Stimulated activated naive CD8-positive, alpha-beta T cell treated with anti-CD3 and anti-CD28 coated beads, Interleukin-15, Interleukin-2, amounts not matched to agents 100 U/mL and 50 U/mL, for 24 hours (primary cell): ENCODE data around the gene ARHGEF7.

Experiments used
- ATAC-seq: fragments of 150-1000 bp; cut with Tn5 transposase; one replicate; pipeline ENCODE4 v1.10.0; 2021
- DNase-seq: peaks from one replicate; pipeline ENCODE4 v3.0.0; 2021

Gene ARHGEF7

DNA sequence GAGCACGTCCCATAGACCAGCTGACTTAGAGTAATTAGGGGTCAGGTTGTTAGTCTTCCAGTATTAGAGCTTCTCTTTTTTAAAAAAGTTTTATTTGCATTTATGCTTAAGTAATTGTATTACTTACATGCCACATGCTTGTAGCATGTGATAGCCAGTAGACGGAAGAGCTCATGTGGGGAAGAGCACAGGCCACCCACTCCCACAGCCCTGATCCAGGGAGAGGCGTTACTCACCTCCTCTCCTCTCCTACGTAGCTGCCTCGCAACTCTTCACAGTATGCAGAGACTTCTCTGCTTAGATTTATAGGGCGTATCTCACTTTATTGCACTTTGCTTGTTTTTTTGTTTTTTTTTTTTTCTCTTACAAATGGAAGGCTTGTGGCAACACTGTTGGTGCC is 110.1 kb downstream of the ARHGEF7 start:
- no peak for ATAC-seq
- DNase-seq, result no peak

DNA sequence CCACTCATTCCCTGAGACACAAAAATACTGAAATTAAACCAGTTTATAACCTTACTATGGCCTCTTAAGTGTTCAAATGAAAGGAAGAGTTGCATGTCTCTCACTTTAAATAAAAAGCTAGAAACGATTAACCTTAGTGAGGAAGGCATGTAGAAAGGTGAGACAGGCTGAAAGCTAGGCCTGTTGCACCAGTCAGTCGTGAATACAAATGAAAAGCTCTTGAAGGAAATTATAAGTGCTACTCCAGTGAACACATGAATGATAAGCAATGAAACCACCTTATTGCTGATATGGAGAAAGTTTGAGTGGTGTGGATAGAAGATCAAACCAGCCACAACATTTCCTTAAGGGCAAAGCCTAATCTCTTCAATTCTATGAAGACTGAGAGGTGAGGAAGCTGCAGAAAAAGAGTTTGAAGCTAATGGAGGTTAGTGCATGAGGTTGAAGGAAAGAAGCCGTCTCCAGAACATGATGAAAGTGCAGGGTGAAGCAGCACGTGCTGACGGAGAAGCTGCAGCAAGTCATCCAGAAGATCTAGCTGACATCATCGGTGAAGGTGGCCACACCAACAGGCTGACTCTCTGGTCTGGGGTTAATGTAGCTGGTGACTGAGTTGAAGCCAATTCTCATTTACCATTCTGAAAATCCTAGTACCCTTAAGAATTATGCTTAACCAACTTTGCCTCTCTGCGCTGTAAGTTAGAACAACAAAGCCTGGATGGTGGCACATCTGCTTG is 110.9 kb downstream of the ARHGEF7 start:
- ATAC-seq, result no peak
- DNase-seq, result no peak

- ATAC-seq (no peak), DNase-seq (no peak)
These were observed 112.3 kb downstream of the ARHGEF7 start for GRCh38 chr13:111227405-111227804.

DNA sequence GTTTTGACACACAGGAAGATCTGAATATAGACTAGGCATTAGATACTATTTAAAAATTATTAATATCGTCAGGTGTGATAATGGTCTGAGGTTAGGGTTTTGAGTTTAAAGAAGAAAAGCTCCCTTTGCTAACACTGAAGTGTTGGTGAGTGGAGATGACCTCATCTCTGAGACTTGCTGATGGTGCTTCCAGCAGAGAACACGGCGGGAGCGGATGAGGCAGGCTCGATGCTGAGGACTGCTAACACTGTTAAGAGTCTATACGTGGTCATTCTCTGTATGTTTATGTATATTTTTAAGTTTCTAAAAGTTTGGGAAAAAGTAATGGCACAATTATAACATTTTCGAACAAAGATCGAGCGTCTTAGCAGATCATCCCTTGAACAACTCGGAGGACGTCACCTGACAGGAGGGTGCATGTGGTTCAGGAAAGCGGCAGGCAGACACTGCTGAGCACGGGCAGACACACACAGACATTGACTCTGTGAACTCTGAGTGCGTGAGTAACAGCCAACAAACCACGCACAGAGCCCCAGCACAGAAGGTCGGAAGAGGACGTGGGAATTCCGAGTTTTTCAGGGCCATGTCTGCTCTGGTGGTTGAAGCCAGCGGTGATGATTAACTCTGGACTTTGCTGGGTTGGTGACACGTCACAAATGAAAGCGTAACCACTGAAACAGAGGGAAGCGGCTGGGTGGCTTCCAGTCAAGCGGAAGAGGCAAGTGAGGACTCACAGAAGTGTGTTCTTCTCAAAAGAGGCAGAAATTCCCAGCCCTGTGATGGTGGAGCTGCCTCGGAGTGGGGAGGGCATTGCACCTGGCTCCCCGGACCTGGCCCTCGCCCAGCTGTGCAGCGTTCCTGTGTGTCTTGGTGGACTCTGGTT is 113.4 kb downstream of the ARHGEF7 start:
- DNase-seq (no peak), ATAC-seq (no peak)

DNA sequence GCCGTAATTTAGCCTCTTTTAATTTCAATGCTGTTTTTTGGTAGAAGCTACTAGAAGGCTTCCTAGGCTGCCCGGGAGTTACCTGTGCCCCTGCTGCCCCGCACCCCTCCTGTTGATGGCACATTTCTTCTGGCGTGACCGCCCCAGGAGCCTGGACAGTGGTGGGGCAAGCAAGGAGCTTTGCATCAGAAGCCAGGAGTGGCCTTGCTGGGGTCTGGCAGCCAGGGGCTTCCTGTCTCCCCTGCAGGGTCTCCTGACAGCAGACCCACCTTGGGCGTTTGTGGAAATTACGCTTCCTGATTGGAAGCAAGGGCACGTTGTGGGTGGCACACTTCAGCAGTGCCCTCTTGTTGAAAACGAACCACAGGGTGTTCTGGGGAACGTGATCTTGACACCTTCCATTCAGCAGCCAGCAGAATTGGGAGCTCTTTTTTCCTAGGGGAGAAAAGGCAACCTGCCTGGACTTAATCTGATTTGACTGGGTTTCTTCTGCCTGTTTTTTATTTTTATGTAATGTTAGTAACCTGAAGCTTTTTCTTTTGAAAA is 115.3 kb downstream of the ARHGEF7 start:
- ATAC-seq (no peak), DNase-seq (no peak)

GRCh38 chr13:111232191-111232590 is 117.1 kb downstream of the ARHGEF7 start:
- ATAC-seq, result no peak
- DNase-seq, result no peak

- ATAC-seq, result no peak
- no peak for DNase-seq
These were observed 118.0 kb downstream of the ARHGEF7 start for GRCh38 chr13:111233080-111233479.

- no peak for ATAC-seq
- DNase-seq, result no peak
These were observed 124.9 kb downstream of the ARHGEF7 start for GRCh38 chr13:111239764-111240670.

DNA sequence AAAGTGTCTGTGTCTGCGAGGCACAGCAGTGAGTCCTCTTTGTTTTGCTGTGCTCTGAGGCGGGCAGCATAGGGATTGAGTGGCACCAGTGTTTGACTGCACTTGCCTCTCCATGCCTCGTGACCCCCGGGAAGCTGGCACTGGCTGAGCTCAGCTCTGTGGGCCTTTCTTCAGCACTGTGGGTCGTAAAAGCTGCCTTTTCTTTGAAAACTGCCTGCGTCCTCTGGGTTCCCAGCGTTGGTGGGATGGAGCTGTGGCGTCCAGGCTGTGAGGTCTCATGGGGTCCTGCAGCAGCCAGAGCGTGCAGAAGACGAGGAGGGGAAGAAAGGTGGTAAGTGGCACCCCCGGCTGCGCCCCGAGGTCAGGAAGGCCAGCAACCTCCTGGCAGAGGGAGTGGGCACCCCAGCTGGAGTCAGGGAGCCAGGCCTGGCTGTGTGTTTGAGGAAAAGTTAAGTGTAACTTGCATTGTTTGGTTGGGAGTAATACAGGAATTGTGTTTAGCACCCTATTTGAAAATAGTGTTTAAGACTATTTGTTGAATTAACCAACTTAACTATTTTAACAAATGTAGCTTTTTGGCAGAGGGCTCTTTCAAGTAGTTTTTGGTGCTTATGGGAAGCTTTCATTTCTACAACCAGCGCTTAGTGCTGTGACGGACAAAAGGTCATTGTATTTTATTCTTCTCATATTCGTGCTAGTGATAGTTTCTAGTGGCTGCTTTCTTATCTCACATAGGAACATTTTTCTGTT is 126.1 kb downstream of the ARHGEF7 start:
- DNase-seq (no peak), ATAC-seq (no peak)

GRCh38 chr13:111241862-111242261 is 126.8 kb downstream of the ARHGEF7 start:
- ATAC-seq, result no peak
- DNase-seq, result no peak

DNA sequence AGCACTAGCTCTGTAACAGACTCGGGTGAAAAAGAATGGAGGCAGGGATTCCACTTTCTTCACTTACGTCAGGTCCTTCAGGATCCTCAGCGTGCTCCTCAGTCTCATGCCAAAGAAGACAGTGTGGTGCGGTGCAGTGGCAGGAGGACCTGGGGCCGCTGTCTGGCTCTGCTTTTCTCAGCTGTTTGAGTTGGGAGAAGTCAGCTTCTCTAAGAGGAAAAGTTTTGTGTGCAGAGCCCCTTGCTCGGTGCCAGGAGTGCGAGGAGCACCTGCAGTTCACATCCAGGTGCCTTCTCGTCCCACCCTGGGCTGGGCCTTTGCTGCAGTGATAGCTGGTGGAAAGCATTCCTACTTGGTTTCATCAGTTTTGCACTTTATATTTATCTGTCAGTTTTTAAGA is 127.5 kb downstream of the ARHGEF7 start:
- ATAC-seq (no peak), DNase-seq (no peak)

GRCh38 chr13:111243981-111244380 is 128.9 kb downstream of the ARHGEF7 start:
- DNase-seq (no peak), ATAC-seq (no peak)

DNA sequence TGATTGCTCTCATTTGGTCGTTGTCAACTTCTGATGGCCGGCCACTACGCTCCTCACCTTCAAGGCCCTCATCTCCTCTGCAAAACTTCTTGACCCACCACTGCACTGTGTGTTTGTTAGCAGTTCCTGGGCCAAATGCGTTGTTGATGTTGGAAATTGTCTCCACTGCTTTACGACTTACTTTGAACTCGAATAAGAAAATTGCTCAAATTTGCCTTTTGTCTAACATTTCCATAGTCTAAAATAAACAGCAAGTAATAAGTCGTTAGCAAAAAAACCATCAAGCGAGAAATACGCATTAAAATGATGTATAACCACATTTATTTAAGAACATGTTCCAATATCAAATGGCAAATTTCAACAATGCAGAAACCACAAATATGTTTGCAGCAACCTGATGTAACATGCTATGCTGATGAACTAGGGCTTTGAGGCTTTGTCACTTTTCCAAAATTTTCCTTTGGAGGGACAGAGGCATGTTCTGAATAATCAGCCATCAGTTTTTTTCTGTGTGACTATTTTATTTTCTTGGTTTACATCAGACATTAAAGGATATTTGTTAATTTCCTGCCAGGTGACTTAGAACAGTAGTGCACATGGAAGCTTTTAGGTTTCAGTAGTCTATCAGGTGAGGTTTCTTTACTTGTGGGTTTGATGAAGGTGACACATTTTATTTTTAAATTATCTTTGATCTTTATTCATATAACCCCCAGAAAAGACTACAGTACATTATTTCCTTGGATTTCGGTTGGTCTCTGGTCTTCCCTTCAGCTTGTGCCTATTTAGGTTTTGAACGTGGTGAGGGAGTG is 130.7 kb downstream of the ARHGEF7 start:
- ATAC-seq, result no peak

DNA sequence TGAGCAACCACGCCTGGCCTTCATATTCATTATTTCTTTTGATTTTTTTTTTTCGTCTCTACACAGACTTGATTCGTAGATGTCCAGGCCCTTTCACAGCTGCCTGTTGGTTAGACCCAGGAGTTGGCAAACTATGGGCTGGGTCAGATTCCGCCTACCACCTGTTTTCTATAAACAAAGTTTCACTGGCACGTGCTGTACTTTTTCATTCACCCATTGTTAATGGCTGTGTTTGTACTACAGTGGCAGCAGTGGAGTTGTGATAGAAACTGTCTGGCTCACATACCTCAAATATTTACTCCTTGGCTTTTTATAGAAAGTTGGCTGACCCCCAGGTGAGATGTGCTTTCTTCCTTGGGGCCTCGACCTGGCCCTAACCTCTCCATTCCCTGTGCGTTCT is 132.4 kb downstream of the ARHGEF7 start:
- ATAC-seq (no peak), DNase-seq (no peak)

More for the DNA sequence above, 130.7 kb downstream of the ARHGEF7 start:
- DNase-seq, result no peak

GRCh38 chr13:111248822-111249221 is 133.7 kb downstream of the ARHGEF7 start:
- DNase-seq, result no peak
- no peak for ATAC-seq

DNA sequence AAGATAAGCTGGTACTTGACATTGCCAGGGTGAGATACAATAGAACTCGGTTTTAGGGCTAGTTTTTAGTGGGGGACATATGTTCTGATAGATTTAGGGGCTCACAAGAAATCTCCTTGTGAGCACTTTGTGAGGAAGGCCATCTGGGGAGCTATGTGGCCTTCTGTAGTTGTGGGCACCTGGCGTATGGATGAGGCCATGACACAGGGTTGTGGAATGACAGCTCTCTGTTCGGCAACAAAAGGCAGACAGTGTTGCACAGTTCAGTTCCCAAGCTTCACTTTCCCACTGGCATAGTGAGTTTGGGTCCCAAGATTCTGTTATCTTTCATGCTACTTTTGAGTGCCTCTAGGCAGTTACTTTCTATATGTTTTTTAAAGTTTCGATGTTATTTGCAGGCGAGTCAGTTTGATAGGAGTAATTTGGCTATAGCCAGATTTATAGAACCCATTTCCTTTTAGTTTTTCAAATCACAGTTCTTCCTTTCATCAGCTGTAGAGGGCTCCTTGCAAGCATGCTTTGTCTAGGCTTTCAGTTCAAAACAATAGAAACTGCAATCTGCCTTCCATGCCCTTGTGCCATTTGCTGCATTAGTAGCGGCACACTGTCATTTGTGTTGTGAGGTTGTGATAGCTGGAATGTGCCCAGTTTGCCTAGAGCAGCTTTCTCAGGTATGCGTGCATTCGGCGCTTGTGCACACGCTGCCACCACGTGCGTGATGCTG is 134.7 kb downstream of the ARHGEF7 start:
- ATAC-seq (no peak), DNase-seq (no peak)

- no peak for DNase-seq
- no peak for ATAC-seq
These were observed 136.7 kb downstream of the ARHGEF7 start for GRCh38 chr13:111251646-111252445.

DNA sequence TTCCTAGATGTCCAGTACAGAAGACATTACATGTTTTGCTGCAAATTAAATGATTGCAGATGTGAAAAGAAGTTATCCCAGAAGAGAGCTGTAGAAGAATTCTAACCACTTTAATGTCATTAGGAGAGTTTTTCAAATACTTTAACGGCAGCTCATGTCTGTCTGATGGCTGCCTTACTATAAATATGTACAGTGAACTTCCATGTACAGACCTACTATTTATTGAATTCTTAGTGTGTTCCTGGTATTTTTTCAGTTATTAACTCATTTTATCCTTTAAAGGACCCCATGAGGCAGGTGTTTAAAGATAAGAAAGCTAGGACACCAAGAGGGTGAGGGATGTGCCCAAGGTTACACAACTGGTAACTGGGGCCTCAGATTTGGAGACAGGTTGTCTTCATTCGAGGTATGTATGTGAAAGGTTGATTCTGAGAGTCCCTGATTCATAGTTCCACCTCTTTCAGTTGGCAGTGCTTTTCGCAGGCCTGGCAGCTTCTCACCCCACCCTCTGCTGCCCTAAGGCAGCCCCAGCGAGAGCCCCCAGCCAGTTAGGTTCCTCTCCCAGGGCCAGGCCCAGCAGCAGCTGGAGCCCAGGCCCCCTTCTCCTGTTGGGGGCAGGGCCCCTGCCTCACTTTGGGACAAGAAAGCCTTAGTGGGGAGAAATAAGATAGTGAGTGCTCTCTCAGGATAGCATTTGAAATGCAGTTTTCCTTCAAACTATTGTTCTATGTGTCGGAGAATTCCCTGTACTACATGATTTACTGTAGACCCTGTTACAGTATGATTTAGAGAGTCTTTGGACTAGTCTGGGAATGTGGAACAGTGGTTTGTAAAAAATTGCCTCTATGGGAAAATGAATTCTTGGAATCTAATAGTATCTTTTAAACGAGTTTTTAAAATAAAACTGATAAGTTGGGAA is 137.6 kb downstream of the ARHGEF7 start:
- no peak for DNase-seq
- ATAC-seq, result no peak
